ENCODE data around the gene H2AZ2.

DNA sequence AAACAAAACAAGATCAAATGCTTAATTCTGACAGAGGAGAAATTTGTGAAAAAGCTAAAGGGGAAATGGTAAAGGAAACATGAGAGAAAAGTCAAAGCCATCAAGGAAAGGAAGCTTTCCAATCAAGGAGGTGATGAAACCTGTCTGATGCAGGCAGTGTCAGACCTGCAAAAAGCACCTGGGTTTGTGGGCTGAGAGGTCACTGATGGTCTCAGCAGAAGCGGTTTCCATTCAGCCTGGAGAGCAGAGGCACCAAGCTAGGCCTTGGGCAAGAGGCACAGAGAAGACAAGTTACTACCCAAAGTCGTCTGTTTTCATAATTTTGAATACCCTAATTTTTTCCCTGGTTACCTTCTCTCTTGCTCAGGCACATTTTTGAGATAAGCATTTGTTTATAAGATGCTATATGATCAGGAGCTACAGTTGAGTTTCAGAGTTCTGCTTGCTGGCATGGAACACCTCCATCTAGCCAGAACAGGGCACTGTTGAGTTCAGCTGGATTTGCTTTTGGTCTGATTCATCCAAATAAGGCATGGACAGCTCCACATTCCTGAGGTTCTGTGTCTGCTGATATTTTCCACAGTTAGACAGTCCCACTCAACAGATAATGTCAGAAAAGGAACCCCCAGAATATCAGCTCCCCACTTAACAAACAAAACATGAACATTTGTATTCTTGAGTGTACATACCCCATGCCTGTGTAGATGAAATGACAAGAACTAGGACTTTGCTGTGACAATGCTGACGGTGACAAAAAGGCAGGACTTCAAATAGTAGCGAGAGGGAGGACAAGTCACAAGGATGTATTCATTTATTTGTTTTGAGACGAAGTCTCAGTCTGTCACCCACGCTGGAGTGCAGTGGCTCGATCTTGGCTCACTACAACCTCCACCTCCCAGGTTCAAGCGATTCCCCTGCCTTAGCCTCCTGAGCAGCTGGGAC, 56.3 kb downstream of the H2AZ2 start:
- no peak for TF ChIP-seq RARB (CRISPR knock-in tag; IDR thresholded peaks at IDR 0.05)
- TF ChIP-seq, protein P1, sequence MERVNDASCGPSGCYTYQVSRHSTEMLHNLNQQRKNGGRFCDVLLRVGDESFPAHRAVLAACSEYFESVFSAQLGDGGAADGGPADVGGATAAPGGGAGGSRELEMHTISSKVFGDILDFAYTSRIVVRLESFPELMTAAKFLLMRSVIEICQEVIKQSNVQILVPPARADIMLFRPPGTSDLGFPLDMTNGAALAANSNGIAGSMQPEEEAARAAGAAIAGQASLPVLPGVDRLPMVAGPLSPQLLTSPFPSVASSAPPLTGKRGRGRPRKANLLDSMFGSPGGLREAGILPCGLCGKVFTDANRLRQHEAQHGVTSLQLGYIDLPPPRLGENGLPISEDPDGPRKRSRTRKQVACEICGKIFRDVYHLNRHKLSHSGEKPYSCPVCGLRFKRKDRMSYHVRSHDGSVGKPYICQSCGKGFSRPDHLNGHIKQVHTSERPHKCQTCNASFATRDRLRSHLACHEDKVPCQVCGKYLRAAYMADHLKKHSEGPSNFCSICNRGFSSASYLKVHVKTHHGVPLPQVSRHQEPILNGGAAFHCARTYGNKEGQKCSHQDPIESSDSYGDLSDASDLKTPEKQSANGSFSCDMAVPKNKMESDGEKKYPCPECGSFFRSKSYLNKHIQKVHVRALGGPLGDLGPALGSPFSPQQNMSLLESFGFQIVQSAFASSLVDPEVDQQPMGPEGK (CRISPR knock-in tag; IDR thresholded peaks at IDR 0.05; ENCODE audit: borderline replicate concordance): no peak
- TF ChIP-seq CSDC2 (CRISPR knock-in tag; IDR thresholded peaks at IDR 0.05): no peak
- no peak for TF ChIP-seq PPARA (CRISPR knock-in tag; IDR thresholded peaks at IDR 0.05; ENCODE audit: borderline replicate concordance)
- TF ChIP-seq ZC3H10 (CRISPR knock-in tag; IDR thresholded peaks at IDR 0.05): no peak
- TF ChIP-seq ZFP30 (CRISPR knock-in tag; IDR thresholded peaks at IDR 0.05): no peak
- TF ChIP-seq TOX (CRISPR knock-in tag; IDR thresholded peaks at IDR 0.05; ENCODE audit: borderline replicate concordance): no peak
- TF ChIP-seq TCF4 (CRISPR knock-in tag; IDR thresholded peaks at IDR 0.05; ENCODE audit: borderline replicate concordance): no peak
- TF ChIP-seq, protein P2, sequence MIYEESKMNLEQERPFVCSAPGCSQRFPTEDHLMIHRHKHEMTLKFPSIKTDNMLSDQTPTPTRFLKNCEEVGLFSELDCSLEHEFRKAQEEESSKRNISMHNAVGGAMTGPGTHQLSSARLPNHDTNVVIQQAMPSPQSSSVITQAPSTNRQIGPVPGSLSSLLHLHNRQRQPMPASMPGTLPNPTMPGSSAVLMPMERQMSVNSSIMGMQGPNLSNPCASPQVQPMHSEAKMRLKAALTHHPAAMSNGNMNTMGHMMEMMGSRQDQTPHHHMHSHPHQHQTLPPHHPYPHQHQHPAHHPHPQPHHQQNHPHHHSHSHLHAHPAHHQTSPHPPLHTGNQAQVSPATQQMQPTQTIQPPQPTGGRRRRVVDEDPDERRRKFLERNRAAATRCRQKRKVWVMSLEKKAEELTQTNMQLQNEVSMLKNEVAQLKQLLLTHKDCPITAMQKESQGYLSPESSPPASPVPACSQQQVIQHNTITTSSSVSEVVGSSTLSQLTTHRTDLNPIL (CRISPR knock-in tag; IDR thresholded peaks at IDR 0.05; ENCODE audit: low read depth): no peak
- TF ChIP-seq, protein P3, sequence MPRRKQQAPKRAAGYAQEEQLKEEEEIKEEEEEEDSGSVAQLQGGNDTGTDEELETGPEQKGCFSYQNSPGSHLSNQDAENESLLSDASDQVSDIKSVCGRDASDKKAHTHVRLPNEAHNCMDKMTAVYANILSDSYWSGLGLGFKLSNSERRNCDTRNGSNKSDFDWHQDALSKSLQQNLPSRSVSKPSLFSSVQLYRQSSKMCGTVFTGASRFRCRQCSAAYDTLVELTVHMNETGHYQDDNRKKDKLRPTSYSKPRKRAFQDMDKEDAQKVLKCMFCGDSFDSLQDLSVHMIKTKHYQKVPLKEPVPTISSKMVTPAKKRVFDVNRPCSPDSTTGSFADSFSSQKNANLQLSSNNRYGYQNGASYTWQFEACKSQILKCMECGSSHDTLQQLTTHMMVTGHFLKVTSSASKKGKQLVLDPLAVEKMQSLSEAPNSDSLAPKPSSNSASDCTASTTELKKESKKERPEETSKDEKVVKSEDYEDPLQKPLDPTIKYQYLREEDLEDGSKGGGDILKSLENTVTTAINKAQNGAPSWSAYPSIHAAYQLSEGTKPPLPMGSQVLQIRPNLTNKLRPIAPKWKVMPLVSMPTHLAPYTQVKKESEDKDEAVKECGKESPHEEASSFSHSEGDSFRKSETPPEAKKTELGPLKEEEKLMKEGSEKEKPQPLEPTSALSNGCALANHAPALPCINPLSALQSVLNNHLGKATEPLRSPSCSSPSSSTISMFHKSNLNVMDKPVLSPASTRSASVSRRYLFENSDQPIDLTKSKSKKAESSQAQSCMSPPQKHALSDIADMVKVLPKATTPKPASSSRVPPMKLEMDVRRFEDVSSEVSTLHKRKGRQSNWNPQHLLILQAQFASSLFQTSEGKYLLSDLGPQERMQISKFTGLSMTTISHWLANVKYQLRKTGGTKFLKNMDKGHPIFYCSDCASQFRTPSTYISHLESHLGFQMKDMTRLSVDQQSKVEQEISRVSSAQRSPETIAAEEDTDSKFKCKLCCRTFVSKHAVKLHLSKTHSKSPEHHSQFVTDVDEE (CRISPR knock-in tag; IDR thresholded peaks at IDR 0.05): no peak
